GM10266 (cell line): Measurements from ENCODE around the gene HIVEP1.

Source experiments
- DNase-seq: peaks from one replicate; pipeline ENCODE4 v3.0.0; 2012; ENCODE audit errors: extremely low spot score
- TF ChIP-seq, protein P1 (sequence below): IDR thresholded peaks from 2 replicates; pipeline ENCODE4 v1.5.1; 2012; ENCODE audit warnings: mild to moderate bottlenecking, low read depth; ENCODE audit not compliant: control insufficient read depth, insufficient read depth; ENCODE audit errors: missing control alignments

The HIVEP1 gene

DNA sequence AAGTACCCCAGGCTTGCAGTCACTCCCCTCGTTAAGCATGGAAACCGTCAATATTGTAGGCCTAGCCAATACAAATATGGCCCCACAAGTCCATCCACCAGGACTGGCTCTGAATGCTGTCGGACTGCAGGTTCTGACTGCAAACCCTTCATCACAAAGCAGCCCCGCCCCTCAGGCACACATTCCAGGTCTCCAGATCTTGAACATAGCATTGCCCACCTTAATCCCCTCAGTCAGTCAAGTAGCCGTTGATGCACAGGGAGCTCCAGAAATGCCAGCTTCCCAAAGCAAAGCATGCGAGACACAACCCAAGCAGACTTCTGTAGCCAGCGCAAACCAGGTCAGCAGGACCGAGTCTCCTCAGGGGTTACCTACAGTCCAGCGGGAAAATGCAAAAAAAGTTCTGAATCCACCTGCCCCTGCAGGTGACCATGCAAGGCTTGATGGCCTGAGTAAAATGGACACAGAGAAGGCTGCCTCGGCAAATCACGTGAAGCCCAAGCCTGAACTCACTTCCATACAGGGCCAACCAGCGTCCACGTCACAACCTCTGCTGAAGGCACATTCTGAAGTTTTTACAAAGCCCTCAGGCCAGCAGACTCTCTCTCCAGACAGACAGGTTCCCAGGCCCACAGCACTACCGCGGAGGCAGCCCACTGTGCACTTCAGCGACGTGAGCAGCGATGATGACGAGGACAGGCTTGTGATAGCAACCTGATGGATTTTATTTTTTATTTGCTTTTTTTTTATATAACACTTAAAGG lies 151.8 kb downstream of the HIVEP1 start:
- TF ChIP-seq, protein P1, sequence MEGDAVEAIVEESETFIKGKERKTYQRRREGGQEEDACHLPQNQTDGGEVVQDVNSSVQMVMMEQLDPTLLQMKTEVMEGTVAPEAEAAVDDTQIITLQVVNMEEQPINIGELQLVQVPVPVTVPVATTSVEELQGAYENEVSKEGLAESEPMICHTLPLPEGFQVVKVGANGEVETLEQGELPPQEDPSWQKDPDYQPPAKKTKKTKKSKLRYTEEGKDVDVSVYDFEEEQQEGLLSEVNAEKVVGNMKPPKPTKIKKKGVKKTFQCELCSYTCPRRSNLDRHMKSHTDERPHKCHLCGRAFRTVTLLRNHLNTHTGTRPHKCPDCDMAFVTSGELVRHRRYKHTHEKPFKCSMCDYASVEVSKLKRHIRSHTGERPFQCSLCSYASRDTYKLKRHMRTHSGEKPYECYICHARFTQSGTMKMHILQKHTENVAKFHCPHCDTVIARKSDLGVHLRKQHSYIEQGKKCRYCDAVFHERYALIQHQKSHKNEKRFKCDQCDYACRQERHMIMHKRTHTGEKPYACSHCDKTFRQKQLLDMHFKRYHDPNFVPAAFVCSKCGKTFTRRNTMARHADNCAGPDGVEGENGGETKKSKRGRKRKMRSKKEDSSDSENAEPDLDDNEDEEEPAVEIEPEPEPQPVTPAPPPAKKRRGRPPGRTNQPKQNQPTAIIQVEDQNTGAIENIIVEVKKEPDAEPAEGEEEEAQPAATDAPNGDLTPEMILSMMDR, result no peak
- DNase-seq, result no peak

DNA sequence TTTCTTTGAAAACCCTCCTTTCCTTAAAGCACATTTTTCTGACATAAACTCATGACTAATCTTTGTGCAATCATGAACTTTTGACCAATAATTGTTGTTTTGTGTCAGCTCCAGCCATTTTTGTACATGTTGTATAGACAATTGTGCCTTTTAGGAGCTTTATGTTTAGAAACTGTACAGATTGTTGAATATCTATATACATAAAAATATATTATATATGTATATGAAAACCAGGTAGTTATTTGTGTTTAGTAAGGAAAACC lies 152.3 kb downstream of the HIVEP1 start:
- DNase-seq, result no peak
- TF ChIP-seq, protein P1, result no peak

GRCh38 chr6:12165297-12165696 lies 153.2 kb downstream of the HIVEP1 start:
- TF ChIP-seq, protein P1, result no peak
- no peak for DNase-seq

- TF ChIP-seq, protein P1, result no peak
- no peak for DNase-seq
Measured at GRCh38 chr6:12165722-12166280, 153.7 kb downstream of the HIVEP1 start.

GRCh38 chr6:12169377-12169776 lies 157.3 kb downstream of the HIVEP1 start:
- DNase-seq, result no peak
- TF ChIP-seq, protein P1, result no peak

DNA sequence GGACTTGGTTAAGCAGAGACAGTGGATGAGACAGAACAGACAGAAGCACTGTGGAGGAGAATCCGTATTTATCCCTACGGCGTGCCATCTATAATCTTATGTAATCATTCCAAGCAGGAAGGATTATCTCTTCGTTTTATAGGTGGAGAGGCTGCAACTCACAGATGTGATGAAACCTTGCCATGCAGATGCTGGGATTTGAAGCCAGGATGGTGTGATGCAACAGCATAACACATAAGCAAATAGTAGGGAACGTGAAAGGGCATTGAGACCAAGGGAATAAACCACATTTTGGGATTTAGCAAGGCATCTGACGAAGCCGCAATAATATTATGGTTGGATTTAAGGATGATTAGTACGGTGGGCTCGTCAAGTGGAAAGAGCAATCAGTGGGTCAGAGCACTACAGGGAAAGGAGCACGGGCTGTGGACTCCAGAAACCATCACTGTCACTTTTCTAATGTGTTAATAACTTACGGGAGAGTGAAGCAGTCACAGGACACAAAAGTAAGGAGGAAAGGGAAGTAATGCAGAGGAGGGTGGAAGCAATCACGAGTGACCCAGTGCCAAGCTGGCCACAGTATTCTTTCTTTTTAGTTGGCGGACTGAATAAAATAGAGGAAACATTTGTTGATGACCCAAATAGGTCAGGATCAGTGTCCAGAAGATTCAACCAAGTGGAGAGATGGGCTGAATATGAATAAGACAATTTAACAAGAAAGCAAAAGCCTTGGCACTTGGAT lies 158.4 kb downstream of the HIVEP1 start:
- no peak for DNase-seq
- TF ChIP-seq, protein P1, result no peak

DNA sequence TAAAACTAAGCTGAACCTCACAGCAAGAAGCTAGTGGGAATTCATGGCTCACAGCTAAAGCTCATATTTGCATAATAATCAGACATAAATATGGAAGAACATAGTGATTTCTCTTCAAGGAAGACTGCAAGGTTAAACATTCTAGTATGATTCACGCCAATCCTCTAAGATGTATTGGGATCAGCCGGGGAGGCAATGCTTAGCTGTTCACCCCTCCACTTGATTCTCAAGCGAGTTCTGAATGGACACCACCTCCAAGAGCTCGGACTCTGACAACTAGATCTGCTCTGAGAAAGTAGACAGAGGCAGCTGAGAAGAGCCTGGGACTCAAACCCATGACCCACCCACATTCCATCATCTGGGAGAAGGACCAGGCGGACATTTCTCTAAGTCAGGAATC lies 159.6 kb downstream of the HIVEP1 start:
- TF ChIP-seq, protein P1, result no peak
- no peak for DNase-seq
